NCI-H2081 (cell line): ENCODE results near the gene NOX1.

Source experiments
- DNase-seq, 2 experiments: peaks; one replicate each; lab custom pipeline; 2025; lab: John Stamatoyannopoulos, UW

Gene NOX1

DNA sequence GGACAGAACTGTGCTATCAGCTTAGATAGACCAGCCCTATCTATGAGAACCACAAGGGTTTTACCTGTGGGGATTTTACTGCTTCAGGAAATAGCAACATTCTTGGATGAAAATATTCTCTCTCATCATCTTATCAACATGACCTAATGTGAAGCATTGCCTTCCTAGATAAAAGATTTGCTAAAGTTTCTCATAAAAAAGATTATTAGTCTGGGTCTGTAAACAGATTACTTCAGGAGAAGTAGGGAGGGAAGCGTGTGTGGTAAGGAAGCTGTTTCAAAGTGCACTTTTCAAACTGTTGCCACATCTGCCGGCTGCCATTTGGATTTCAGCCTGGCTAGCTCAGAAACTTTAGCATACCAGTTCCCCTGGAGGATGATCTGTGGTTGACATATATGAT lies at the start of gene NOX1:
TSS of gene NOX1 (minus strand) at position 35 of the 400 bp plus-strand sequence. CDS start 220 bp downstream, outside the sequence.
- no peak for DNase-seq

DNA sequence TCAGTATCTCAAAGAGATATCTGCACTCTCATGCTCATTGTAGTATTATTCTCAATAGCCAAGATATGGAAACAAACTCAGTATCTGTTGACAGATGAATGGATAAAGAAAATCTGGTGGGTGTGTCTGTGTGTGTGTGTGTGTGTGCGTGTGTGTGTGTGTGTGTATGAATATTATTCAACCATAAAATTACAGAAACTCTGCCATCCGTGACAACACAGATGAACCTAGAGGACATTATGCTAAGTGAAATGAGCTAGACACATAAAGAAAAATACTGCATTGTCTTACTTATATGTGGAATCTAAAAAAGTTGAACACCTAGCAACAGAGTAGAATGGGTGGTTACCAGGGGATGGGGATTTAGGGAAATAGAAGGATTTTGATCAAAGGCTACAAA lies 41.4 kb upstream of the NOX1 start:
- no peak for DNase-seq

DNA sequence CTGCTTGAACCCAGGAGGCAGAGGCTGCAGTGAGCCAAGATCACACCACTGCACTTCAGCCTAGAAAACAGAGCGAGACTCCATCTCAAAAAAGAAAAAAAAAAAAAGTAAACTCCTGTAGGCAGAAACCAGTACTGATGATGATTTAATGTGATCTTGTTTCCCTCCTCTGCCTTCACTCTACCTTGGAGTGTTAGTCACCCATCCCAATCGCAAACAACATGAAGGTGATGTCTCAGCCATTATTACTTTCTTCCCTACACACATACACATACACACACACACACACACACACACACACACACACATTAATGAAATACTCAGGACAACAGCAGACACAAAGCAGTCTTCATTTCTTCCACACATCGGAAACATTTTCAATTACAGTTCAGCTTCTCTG lies 39.0 kb upstream of the NOX1 start:
- no peak for DNase-seq

DNA sequence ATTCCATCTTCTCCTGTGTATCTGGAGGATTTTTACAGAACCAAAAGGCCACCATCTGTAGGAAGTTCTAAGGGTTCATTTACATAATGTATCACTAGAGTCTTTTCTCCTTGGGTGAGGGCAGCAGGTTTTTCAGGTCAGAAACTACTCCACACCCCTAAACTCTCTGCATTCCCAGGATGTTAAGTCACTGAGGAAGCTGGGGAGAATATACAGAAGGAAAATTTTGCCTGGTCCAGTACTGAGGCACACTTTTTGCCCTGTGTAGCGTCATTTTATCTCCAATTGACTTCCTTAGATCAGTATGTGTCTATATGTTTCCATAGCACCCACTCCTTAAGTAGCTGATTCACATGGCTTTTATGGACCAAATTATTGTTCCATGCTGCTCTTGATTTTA lies 37.6 kb upstream of the NOX1 start:
- DNase-seq: no peak

DNA sequence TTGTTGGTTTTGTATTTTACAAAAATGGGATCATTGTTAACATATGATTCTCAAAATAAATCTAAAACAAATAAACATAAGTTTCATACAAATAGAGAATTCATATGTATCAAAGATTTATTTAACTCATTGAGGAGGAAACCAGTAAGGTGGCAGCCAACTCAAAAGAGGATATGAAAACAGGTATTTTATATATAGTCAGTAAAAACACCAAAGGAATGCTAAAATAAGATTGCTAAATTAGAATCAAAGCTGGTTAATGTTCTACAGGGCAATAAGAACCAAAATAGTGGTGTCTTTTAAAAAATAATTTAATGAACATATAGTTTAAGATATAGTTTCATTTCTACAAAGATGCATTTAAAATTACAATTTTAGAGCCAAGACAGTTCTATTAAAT lies 31.5 kb upstream of the NOX1 start:
- no peak for DNase-seq

DNA sequence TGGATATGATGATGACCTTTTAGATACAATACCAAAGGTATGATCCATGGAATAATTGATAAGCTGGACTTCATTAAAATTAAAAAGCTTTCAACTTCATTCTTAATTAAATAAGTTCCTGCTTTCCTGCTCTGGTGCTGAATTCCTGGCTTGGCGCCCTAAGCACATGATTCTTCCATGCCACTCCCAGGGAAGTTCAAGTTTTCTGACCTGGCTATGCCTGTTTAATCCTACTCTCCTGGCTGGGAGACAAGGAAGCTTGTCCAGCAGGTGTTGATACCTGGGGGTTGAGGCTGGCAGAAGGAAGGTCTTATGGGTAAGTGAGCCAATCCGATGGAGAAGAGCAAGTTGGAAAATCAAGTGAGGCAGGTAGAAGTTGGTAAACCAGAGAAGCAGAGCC lies 30.3 kb upstream of the NOX1 start:
- no peak for DNase-seq

DNA sequence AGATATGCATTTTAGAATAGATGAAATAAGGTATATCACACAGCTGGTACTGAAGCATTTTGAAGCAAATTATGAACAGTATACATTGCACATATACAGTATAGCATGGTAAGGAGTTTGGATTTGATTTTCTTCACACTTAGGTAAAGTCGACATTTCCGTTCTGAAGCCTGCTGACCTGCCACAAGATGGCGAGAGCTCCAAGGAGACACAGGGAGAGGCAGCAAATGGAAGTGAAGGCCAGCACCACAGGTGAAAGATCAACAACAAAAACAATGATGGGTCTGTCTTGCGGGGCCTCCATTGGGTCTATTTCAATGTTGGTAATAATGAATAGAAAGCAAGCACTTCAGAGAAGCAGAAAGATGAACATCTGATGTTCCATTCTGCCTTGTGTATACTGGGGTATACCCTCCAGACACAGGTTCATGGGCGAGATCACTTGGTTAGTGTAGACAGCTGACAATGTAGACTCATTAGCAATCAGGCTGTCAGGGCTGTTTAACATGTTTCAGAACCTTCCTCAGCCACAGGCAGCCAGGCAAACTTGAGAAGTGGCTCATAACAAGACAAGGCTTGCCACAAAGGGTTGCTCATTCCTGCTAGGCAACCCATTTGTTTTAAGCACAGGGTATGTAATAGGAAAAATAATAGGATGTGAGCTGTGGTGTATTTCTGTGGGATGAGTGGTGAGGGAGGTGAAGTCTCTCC lies 21.4 kb upstream of the NOX1 start:
- peak; percentile 28 to 53 for DNase-seq

DNA sequence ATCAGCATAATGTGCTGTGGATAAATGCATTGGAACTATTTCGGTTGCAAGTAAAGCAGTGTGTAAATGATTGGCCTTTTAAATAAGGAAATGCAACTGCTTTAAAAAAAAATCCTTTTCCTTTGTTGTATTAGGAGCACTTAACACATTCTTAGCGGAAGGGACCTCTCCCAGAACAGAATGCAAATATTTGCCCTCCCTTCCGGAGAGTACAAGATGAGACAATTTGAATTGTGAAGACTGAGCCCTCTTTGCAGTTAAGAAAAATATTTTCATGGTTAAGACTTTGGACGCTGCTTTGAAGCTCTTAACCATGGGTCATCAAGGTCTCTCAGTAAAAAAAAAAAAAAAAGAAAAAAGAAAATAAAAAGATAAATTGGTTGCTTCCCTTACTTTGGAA lies 9.5 kb upstream of the NOX1 start:
- no peak for DNase-seq

DNA sequence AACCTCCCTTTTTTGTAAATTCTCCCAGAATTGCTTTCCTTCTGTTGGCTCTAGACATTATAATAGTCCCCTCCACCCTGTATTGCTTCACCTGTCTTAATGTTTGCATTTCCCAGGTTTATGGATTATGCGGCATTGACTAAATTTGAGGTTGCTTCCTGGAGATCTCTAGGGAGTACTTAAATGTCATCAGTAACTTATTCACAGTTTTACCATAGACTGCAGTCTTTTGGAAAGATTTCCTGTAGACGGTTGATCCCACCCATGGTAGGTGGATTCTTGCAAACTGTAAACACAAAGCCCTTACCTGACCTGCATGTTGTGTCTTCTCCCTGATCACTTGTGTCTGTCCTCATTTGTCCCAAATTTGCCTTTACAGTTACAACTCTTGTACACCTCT lies 6.2 kb upstream of the NOX1 start:
- DNase-seq: peak in 1 of 2 experiments; percentile 58

DNA sequence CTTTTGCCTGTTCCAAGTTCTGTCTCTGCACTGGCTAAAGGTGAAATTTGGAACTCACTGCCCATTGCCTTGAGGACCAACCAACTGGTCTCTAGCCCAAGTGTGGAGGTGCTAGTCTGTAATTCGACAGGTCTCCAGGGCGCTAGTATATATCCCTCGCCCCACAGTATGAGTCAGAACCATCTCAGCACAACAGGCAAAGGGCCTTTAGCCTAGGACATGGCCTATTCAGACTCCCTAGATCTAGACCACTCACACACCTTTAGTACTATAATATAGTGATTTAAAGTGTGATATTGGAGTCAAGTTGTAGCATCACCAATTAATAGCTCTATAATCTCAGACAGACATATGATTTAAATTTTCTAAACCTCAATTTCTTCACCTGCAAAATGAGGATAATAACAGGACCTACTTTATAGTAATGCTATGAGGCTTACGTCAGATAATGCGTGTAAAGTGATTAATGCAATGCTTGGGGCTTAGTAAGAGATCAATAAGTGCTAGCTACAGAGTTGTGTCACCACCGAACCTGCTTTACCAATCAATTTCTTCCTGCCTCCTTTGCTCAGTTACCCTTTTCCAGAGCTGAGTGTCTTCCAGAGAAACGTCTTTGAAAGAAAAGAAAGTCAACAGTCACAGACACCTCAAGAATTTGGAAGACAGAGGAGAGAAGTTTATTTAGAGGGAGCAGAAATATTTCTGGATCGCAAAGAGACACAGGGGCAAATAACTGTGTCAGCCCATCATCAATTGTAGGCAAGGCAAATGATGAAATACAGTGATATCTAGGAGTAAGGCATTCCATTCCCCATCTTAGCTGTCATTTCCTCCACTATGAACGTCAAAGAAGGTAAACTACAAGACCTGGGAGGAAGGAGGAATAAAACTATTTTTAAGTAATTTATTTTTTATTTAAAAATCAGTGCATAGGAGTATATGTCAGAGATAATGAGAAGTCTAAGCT lies 2.3 kb downstream of the NOX1 start:
- DNase-seq: no peak

DNA sequence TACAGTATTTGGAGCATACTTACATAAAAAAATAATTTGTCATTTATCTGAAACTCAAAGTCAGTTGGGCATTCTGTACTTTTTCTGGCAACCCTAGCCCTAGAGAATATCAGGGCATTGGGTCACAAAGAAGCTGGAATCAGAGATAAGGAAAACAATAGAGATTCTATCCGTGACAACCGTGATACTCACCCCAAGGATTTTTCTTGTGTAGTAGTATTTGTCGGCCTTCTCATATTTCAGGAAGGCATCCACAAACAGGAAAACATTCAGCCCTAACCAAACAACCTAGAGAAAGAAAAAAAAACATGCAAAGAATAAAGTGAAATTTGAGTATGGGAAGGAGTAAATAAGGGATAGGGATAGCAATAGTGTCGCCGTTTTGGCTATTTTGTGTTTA lies 3.6 kb downstream of the NOX1 start:
- DNase-seq: no peak

DNA sequence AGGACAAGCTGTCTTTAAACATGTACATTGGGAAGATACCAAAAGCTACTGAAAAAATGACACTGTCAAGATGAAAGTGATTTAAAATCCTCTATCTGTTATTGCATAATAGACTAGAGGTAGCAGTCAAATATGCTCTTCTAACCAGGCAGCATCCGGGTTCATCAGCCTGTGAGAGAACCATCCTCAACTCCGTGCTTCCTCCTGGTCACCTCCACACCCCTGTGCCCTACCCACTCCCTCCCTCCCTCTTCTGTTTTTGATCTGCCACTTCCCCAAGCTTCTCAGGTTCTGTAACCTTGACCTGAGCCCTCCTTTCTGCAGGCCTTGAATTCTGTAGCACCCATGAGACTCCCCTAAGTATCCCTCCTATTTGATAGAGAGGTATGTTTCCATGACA lies 5.9 kb downstream of the NOX1 start:
- no peak for DNase-seq

DNA sequence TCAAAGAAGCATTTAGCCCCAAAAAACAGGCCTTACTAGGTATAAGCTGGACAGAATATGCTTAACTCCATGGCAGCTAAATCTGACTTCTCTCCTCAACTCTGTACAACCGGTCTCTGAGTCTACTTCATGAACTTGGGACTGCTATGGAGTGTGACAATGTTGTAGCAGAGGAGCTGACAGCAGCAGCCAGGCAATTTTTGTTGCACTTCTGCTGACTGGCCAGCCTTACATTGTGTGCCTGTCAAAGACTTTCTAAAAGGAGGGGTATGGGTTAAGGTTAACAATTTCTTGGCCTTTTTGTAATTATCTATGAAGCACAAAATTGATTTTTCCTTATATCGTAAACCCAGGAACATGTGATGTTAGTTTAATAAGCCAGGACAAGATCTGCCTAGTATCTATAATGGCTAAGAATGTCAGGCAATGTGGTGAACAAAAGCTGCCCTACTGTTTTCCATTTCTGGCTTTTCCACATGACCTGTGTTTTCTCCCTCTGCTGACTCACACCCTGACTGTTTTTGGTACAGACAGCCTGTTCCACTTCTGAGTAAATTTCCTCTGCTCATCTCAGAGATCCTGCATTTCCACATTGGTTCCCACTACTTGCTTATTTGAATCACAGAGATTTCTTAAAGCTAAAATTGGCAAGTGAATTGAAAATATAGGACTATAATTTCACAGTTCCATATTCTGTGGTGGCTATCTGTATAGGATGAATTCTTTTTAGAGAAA lies 9.3 kb downstream of the NOX1 start:
- no peak for DNase-seq

DNA sequence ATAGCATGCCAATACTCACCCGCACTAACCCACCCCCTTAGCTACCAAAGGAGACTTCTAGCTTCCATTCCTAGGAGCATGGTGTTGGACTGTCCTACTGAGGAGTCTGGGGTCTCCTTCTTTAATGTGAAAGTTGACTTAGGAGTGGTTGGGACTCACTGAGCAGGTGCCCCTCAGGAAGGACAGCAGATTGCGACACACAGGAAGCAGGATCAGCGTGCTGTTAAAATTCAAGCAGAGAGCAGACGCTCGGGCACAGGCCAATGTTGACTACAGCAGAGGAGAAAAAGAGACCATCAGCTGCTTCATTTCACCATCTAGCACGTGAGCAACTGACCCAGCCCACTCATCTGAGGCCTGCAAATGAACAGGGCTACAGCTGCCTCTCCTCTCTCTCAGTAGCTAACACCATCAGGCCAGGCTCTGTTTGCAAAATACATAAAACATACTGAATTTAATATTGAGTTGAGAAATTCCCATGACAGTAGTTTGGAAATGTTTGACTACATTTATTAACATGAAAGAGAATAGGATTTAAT lies 10.8 kb downstream of the NOX1 start:
- DNase-seq: no peak

DNA sequence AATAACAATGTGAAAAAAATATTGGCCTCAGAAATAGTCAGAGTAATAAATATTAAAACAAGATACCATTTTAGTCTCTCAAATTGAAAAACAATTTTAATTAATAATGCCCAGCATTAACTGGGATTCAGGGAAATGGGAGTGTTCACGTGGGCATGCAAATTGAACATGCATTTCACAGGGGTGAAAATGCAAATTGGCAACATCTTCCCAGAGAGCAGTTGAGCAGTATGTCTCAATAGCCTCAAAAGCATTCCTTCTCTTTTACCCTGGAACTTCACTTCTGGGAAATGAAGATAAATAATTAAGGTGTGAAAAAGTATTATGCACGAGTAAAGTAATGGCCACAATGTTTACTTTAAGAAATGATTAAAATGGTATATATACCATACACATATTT lies 21.3 kb downstream of the NOX1 start:
- no peak for DNase-seq

DNA sequence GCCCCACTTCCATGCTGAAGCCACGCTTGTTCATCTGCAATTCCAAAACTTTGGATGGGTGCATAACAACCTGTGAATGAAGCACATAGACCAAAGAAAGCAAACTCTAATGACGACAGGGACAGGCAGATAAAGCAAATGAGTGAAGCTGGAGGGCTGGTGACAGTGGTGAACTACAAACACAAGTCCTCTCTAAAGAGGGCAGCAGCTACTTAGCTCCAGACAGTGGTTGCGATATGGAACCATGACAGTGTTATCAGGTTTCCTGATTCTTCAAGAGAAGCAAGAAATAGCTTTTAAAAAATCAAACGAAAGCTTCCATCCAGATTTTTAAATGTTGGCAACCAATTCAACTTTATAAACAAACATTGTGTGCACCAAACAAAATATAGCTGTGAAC lies 23.8 kb downstream of the NOX1 start:
- DNase-seq: no peak

DNA sequence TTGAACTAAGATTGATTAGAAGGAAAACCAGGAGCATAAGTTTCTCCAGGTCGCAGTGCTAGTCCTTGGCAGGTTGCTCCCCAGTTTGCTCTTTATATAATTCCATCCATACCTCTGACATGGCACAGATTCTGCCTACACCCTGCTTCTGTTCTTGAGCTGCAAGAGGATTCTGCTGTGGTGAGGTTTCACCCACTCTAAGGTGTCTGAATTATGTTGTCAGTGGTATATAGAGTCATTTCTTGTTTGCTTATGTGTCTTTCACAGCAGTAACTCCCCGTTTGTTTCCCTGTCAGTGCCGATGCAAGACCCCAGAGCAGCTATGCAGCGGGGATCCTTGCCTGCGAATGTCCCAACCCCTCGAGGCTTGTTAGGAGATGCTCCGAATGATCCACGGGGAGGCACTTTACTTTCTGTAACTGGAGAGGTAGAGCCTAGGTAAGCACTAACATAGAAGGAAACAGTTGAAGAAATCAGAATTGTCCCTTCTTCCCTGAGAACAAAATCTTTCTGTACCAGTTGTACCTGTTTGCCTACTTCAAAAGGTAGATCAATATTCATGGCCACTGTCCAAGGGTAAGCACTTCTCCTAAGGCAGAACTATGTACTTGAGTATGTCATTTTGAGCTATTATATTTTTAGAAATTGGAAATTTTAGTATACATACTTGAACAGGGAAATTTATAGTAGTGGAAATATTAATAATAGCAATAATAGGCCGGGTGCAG lies 42.8 kb downstream of the NOX1 start:
- DNase-seq: no peak

DNA sequence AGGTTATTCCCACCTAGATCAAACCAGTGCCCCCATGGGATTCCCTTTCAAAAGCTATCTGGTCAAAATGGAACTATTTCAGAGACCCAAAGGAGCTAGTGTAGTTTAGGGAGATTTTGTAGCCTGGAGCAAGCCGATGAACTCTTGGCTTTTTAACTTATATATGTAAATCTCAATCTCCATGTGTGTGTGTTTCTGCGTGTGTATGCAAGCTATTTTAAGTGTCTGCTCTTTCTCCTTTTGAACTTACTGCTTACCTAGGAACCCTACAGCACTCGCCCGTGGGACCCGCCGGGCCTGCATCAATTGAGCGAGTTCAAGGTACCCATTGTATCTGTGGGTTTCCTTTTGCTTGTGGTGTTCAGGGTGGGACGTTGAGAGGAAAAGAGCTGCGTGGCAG lies 43.6 kb downstream of the NOX1 start:
- no peak for DNase-seq

DNA sequence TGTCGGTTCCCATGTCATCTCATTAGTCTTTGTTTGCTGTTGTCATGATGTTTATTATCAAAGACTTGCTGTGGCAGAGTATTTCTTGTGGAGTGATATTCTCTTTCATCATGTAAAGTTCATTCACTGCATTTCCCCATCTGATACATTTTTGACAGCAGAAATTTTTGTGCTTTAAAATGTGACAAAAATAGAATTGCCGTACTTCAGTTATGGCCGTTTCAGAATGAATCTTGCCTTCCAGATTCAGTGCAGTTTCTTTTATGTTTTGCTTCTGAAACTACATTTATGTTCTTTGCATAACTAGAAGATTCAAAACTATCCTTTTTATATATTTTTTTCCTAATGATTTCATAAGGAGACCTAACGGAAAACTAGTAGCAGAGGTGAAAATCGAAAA lies 44.0 kb downstream of the NOX1 start:
- DNase-seq: no peak

DNA sequence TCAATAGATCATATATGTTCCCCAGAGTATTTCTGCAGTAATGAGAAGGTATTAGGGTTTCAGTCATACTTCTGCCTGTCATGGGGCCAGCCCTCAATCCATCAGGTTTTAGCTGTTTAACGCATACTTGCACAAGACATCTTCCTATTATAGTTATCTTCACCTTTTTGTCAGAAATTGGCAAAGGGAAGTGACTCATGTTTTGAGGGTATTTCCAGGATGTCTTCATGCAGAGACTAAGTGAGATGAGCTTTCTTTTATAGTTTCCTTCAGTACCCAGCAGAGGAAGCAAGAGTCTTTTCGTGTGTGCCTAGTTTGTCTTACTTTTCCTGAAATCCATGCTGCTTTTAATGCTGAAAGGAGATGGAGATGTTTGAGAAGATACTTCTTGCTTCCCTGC lies 44.4 kb downstream of the NOX1 start:
- DNase-seq: no peak

DNA sequence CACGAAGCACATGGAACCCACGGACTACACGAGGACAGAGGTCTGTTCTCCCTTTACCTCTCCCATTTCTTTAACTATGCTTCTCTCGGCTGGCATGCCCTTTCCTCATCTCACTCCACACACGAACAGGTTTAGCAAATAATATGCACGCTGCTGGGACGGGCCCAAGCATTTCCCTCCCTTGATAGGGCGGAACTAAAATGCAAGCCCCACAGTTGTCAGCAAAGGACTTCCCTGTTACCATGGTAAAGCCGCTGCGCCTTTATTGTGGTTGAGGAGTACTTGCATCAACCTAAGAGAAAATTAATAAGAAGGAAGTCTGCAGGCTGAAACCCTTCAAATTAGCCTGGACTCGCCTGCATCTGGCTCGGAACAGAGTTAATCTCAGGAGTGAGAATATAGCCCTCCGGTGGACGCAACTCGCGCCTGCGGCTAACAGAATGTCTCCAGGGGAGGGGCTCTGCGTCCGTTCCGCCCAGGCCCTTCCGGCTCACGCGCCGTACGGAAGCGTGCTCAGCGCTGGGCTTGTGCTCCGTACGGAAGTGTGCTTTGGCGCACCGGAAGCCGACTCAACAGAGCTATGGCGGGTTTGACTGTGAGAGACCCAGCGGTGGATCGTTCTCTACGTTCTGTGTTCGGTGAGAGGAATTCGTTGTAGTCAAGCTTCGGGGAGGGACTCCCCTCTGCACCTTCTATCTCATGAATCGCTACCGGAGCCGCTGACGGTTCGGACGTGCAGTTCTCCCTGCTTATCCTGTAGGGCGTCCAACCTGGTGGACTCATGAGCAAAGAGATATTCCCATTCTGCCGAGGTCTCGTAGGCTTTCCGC lies 54.1 kb downstream of the NOX1 start, which contains the start of gene CSTF2:
TSS of gene CSTF2 (plus strand) at position 555 of the 830 bp plus-strand sequence. CDS start at position 581, 26 bp downstream.
- peak; percentile 74 to 89 for DNase-seq
